GM18498 (cell line): ENCODE data around the gene MEST.
"Not testable (repeated sequence)": the region's sequence is repeated elsewhere in the genome, so short reads cannot be mapped to it uniquely, and the experiment has no call there.

Experiments used
- ATAC-seq: cut with Tn5 transposase; IDR thresholded peaks from one replicate; pipeline ENCODE4 v1.9.1; 2021; ENCODE audit warnings: mild to moderate bottlenecking, moderate library complexity; ENCODE audit not compliant: unreplicated experiment

Gene MEST

DNA sequence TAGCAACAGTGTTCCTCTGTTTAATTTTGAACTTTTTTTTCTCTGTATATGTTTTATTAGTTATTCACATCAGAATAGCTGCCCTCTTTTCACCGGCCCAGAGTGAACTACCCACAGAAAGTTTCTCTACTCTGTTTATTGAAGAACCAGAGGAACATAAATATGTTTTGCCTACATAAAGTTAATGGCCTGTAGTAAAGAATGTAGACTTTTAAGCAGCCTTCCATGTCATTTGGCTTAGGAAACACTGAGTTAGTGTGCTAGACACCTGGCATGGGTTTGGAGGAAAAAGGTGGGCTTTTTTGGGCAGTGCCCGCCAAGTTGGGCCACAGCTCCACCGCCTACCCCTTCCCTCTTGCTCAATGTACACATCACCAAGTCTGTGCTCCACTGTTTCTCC, 8.9 kb upstream of the MEST start:
- ATAC-seq: no peak

DNA sequence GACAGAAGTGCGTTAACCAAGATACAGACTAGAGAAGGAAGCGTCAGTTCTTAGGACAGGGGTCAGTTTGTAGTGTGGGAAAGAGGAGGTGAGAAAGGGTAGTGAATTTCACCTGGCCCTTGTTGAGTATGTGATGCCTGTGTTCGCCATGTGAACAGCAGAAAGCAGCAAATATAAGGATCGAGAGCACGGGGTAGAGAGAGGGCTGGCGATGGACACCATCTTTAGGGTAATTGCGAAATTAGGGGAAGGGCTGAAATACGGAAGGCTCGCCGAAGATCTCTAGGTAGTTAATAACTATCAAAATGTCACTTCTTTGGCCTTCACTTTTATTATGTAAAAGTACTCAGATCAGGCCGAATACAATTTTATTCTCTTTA, 6.2 kb upstream of the MEST start:
- ATAC-seq: no peak

DNA sequence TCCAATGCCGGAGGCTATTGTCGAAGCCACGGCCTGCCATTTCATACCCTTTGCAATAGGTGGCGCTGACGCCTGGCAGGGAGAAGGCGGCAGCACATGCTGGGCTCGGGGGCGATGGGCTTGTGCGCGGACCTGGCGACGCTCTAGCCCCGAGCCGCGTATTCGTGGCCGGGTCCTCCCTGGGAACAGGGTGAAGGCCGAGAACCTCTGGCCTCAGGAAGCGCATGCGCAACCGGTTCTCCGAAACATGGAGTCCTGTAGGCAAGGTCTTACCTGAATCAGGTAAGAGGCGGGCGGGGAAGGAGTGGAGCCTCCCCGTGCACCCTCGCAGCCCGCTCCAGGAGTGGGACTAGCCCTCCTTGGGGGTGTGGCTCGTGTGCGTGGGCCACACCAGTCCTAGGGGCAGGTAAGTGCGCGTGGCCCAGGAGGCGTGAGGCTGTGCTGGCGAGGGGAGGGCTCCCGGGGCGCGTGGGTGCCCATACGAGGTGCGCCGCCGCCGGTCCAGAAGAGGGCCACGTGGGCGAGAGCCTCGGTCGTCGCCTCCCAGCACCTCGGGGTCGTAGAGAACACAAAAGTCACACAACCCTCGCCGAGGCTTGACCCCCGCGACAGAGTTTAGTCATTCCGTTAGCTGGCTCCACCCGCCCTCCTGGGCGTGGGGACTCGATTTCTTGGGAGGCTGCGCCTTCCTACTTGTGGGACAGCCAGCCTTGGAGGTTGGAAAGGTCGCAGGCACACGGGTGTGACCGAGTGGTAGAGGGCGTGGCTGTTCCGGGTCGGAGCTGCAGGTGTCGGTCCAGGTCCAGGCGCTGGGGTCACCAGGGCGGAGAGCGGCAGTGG, 5.6 kb upstream of the MEST start:
- peak; percentile 52 for ATAC-seq

DNA sequence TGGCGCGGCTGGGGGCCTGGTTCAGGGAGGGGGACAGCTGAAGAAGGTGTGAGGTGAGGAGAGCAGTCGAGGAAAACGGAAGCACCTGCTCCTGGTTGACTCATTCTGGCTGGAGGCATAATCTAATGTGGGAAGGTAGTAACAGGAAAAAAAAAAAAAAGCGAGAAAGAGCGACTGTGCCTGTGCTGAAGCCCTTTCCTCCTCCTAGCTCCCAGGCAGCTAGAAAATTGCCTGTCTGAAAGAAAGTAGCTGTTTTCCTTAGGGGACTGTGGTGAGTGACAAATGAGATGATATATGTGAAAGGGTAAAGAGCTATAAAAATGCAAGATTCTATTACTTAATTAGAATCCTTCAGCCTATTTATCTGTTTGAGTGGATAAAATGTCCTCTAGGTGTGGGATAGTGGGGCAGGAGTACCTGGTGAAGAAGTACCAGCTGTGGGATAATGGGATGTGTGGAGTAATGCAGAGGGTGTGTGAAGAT, 4.9 kb upstream of the MEST start:
- ATAC-seq: no peak

DNA sequence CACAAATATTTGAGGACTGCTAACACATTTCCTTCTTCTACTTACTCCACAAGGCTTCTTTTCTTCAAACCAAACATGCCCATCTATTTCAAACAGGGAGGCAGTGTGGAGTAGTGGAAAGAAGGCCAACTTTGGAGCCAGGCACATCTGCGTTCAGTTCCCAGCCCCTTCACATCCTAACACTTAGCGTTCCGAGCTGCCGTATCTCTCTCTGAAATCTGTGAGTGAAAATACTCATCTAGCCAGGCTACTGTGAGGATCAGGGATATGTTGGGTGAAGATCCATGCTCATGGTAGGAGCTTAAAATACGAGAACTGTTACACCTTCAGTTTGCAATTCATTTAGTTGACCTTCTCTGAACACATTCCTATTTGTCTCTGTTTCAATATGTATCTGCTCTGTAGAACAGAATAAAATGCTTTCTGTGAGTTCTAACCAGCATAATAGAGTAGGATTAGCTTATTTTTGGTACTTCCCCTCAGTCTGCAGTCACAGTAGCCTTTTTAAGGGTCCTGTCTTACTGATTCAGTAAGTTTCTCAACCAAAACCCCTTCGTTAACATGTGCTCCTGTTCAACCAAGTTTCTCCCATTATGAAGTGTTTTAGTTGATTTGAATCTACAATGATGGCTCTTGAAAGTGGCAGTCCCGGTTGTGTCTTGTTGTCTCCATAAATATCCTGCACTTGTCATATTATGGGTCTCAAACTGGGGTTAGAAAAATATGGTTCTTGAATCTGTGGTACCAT, 3.3 kb upstream of the MEST start:
- ATAC-seq: no peak

DNA sequence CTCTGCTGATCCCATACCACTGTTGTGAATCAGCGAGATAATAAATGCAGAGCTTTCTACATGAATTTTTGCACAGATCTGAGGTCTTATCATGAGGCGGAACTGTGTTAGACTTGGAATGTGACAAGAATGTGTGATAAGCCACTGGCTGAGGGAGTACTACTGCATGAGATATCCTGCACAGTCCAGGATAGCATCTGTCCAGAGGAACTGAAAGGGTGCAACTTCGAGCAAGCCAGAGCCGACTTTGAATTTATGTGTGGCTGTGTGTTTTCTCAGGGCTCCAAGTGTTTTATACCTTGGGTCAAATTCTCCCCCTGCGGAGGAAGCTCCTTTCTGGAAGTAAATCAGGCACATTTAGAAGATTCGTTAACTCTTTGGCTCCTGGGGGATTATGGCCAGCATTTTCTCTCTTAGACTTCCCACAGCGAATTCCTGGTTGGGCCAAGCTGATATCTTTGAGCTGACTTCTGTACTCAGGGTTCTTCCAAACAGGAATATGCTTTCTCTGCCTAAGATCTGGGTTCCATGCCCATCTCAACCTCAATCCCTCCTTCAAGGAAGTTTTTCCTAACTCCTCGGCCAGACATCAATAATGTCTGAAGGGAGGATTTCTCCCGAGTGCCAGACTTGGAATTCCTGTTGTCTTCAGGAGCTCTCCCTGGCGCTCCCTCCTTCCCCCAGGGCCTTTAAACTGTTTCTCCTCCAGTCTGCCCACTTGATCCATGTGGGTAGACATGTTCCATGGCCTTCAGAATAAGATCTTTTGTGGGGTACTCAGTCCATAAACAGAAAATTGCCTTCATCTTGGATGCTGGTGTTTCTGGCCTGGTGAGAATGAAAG, 2.5 kb upstream of the MEST start:
- no peak for ATAC-seq

DNA sequence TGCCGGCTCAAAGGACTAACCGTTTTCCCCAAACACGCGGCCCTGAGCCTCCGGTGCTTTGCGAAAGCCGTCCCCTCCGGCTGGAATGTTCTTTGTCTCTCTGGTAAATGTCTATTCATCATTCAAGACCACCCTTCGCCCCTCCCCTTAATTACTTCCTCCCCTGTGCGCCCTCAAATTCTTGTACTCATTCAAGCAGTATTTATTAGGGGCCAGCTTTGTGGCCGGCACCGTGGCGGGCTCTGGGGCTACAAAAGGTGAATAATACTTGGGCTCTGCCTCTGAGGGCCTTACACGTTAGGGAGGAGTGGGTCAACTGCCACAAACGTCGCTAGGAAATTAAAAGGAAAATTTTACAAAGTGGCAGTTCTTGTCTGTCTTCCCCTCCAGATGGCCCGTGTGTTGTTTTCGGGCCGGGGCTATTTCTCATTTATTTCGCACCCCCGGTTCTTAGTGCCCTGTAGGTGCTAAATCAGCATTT, 1.5 kb upstream of the MEST start:
- no peak for ATAC-seq

DNA sequence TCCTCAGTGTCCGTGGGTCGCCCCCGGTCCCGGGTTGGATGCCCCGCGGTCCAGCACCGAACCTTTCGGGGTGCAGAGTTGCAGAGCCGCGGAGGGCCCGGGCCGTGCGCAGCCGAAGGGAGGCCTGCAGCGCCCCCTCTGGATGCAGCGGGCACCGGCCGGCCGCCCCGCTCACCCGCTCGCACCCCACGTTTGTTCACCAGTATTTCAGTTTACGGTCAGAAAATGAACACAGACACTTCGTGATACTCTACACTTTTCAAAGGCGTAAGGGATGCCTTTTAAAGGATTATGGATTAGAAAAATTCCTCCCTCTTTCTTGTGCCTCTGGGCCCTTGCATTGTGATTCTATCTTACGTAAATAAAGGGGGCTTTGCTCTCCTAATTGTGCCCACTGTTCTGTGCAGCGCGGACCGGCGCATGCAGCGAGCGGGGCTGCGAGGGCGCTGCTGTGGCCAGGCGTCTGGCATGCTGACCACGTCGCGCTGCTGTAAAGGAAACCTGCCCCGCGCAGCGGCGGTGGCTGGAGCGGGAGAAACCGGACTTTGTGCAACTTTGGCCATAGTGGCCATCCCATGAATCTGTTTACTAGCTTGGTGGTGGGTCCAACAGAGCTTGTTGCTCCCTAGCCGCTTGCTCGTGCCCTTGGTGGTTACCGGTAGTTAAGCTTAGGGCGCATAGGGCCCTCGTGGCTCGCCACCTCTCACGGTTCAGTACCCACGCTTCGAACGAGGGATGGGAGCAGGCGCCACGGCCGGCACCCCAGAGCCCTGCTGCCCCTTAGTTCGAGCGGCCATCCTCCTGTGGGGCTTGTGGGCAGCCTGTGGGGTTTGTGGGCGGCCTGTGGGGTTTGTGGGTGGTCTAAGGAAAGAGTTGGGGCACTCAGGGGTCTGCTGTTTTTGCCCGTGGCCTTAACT, 739 bp upstream of the MEST start:
- no peak for ATAC-seq

DNA sequence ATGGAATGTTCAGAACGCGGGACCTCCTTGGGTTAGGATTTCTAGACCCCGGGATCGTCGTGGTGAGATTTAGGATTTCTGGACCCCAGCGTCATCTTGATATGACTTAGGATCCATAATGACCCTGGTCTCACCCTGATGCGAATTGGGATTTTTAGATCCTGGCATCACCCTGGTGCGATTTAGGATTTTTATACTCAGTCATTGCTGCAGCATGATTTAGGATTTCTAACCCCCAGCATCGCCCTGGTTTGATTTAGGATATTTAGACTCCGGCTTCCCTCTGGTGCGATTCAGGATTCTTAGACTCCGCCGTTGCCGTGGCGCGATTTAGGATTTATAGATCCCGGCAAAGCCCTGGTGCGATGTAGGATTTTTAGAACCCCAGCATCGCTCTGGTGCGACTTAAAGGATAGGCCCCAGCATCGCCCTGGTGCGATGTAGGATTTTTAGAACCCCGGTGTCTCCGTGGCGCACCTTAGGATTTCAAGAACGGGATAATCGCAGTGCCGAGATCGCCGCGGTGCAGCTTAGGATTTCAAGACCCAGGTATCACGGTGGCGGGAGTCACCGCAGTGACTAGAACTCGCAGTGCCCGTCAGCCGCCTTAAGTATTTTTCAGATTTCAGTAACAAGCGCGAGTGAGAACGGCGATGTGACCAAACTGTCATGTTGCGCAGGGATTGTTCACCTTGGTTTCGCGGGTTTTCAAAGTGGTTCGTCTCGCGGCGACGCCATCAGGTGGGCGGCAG, 814 bp downstream of the MEST start:
- ATAC-seq: no peak

DNA sequence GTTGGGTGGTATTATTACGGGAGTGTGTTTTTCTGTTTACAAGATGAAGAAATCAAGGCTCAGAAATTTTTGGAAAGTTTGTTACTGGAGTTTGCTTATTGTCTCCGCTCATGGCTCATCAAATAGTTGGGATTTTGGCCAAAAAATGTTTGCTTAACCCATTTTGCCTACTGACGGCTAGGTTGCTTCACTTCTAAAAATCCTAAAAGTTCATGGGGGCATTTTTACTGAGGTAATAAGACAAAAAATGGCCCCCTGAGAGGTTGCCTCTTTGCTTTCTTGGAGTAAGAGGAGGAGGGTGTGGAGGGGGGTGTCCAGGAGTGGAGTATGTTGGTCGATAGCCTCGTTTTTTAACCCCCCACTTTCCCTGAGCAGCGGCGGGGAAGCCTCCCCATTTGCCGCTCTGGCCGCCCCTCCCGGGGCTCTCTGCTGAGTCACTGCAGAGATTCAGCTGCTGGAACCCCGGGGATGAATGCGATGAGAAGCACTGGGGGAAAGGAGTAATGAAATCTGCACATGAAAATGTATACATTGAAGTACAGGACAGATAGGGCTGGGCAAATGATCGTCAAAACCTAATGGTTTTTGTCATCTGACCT, 1.5 kb downstream of the MEST start:
- no peak for ATAC-seq

DNA sequence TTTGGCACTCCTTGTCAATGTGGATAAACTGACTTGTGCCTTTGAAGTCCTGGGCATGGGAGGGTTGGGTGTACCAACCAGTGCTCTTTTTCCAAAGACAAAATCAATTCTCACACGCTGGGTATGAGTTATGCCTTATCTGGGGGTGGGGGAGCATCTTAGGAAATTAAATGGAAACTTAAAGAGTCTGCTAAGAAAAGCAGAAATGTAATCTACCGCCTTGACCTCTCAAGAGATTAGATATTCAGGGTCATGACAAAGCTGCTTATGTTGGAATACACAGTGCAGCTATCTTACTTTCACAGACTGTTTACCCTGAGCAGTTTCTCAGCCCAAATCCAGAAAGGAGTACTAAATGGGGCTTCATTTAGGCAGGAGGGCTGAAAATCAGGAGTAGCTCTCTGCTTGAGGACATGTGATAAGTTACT, 2.6 kb downstream of the MEST start:
- no peak for ATAC-seq

DNA sequence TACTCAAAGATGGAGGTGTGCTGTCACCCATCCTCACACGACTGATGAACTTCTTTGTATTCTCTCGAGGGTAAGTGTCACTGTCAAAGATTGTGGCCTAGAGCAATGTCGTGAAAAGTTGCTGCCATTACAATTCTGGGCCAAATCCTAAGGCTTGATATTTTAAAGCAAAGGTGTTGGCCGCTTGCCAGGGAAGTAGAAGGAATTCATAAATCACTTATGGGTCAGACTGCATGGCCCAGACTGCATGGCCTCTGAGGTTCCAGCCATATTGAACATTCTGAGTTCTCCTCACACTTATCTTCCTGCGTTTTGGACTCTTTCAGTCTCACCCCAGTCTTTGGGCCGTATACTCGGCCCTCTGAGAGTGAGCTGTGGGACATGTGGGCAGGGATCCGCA, 8.6 kb downstream of the MEST start:
- no peak for ATAC-seq

DNA sequence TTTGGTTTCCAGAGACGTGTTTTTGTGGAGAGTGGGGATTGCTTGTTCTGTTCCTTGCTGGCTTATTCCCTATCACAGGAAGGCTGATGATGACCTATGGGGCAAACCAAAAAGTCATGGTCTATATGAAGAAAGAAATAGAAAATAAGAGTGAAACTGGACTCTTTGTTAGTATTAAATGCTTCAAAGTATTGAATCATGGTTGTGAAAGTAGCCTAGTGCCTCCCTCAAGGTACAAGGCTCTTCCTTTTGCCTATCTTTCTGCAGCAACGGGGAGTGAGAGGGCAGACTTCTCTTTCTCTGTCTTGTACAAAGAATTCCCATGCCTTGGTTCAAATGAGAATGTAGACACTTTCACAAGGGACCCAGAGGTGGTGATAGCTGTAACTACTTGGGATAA, 9.0 kb downstream of the MEST start:
- no peak for ATAC-seq

DNA sequence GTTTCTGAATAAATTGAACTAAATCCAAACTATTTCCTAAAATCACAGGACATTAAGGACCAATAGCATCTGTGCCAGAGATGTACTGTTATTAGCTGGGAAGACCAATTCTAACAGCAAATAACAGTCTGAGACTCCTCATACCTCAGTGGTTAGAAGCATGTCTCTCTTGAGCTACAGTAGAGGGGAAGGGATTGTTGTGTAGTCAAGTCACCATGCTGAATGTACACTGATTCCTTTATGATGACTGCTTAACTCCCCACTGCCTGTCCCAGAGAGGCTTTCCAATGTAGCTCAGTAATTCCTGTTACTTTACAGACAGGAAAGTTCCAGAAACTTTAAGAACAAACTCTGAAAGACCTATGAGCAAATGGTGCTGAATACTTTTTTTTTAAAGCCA, 13.9 kb downstream of the MEST start:
- ATAC-seq: no peak

DNA sequence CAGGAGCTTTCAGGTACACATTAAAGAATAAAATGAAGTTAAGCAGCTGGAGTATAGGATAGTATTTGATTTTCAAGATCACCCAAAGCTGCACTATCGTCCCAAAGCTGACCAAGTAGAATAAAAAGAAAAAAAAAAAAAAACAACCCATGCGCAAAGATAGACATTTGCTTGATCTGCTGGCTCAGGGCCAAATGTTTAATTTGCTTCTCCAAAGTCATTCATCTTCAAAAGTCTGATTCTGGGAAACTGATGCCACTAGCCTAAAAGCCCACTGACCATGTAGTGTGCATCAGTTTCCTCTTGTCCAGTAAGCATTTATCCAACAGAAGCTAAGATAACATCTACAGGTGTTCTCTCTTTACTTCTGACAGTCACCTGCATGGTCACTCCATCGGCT, 14.5 kb downstream of the MEST start:
- ATAC-seq: no peak

DNA sequence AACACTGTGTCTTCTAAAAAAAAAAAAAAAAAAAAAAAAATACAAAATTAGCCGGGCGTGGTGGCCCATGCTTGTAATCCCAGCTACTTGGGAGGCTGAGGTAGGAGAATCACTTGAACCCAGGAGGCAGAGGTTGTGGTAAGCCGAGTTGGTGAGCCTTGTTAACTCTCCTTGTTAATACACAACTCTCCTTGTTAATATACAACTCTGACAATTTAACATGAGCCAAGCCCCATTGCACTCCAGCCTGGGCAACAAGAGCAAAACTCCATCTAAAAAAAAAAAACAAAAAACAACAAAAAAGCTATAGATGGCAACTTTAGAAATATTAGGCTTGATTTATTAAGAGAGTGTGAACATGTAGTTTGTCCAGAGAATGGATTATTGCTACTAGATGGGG, 20.2 kb downstream of the MEST start:
- ATAC-seq: not testable (repeated sequence)

DNA sequence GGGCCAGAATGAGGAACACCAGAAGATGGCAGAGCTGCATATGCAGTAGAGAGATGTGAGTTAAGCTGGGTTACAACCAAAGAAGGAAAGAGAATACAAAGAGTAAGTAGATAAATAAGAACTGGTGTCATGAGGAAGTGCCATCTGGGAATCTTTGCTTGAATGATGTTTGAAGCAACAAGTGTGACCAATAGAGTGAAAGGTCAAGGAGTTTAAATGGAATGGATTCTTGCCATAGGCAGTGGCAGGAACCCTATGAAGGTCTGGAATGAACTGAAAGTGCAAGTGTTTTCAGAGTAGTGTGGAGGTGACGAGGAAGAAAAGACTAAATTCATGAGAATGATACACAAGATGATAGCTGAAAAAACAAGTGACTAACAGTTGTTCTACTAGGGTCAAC, 21.6 kb downstream of the MEST start:
- ATAC-seq: no peak

DNA sequence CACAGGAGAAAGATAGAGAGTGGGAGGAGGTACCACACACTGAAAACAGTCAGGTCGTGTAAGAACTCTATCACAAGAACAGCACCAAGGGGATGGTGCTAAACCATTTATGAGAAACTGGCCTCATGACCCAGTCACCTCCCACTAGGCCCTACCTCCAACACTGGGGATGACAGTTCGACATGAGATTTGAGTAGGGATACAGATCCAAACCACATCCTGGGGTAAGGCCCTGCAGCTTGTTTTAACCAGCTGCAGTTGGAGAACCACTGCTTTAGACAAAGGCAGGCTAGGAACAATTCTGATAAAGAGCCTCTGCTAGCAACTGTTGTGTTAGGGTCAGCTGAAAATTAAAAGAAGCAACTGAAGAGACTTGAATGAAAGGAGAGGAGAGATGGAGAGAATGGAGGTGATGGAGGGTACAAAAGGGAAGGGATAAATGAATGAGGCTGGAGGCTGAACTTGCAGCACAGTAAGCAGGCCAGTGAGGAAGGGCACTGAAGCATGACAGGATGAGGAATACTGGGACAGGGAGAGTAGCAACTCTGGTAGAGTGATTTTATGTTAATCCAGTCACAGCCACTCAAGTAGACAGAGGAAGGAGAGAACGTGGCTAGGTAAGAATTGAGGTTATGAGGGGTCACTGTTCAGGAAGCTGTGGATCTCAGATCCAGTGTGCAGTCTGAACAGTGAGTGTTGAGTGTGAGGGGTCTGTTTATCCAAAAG, 23.6 kb downstream of the MEST start:
- ATAC-seq: no peak
